NCI-H1694 (cell line): ENCODE results near the gene CDK5.

ENCODE experiments used
- DNase-seq: peaks from one replicate; lab custom pipeline; 2025; lab: John Stamatoyannopoulos, UW

CDK5 gene

DNA sequence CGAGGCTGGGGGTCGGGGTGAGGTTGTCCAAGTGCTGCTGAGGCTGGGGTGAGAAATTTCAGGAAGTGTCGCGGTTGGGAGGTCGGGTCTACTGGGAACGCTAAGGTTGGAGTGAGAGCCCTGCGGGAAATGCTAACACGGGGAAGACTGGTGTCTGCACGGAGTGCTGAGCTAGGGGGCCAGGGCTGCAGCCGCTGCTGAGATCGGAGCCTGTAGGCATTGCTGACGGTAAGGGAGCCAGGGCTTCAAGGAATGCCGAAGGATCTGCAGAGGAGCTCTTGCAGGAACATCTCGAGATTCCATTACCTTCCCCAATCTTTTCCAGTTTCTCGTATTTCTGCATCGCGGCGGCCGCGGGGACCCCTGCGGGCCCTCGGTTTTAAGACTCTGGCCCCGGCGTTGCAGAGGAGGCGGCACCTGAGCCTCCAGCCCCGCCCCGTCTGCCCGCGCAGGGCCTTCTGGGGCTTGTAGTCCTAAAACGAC is at the start of gene CDK5:
TSS of gene CDK5 (minus strand) at position 392 of the 483 bp plus-strand sequence. CDS start at position 343, 49 bp downstream.
- no peak for DNase-seq

DNA sequence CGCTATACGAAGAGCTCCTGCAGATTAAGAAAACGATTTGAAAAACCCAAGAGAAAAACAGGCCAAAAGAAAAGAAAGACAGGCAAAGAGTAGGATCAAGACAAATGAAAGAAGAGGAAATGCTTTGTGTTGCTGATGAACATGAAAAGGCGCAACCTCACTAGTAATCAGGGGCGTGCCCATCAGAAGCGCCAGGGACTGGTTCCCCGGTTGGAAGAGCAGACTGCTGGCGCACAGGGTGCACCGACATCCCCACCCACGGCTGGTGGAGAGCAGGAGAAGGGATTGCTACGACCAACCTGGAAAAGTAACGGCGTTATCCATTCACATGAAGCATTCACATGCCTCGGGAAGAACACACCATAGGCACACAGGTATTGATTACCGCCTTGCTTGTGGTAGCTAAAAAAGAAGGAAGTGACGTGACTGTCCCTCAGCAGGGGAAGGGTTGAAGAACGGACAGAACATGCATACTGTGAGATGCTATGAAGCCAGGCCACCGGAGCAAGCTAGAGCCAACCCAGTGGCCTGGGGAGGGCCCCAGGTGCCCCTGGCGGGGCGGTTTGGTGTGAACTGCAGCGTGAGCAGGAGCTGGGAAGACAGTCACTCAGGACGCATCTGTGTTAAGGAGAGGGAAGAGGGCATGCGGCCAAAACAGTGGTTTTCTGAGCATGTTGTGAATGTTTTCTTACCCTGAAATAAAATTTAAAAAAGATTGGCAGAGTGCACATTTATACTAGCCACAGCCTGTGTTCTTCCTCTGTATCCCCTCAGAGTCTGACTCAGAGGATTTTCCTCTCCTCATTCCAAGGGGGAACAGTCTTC is 46.9 kb upstream of the CDK5 start:
- DNase-seq = no peak

DNA sequence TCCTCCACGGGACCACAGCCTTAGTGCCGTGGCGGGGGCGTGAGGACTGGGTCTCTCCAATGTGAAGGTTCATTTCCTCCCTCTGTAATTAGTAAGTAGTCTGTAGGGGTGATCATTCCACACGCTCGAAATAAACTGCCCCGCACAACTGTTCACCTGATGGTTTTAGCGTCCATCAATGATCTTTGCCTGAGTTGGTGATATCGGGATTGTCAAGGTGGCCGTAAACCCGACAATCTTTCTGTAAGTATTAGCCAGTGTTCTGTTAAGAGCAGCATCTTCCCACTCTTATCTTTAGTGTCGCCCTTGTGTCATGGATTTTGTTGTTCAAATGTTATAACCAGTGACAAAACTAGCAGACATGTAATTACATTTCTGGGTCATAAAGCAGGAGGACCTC is 46.3 kb upstream of the CDK5 start:
- no peak for DNase-seq

DNA sequence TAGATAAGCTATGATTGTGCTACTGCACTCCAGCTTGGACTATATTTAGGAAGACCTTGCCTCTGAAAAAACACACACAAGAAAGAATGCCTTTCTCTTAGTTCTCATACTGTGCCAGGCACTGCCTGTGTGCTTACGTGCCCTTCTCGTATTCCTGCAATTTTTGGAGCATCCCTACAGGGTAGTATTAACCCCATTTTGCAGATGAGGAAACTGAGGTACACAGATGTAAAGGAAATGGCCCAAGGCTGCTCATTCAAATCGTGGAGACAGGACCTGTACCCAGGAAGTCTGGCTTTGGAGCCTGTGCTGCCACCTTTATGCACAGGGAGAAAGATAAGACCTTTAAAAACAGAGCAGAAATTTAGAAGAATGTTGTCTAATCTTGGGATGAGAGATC is 45.3 kb upstream of the CDK5 start:
- no peak for DNase-seq

DNA sequence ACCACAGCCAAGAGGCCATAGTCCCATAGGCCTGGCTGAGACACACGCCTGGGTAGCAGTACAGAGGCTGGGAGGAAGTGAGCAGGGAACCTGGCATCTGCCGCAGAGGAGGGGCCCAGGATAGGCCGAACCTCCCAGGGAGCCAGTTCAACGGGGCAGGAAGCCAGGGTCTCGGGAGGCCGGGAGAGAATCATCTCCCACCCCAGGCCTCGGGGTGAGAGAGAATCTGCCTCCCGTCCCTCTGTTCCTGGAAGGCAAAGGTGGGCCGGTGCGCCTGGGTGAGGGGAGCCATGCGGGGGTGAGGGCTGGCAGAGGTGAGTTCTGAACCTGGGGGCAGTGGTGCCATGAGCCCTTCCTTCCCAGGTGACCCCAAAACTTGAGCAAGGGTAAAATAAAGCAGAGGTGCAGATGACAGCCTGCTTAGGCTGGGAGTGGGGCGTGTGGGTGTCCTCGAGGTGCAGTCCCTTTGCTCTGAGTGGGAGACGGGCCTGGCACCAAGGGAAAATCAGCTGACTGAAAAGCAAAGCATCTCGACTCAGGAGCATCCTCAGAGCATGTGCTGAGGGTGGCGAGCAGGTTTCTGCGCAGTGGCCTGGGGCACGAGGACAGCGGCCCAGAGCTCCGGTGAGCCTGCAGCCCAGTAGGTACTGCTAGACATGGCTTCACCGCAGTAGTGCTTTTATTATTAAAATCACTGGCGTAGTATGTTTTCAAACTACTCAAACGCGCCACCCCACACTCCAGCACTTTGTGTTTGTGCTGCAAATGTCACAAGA is 44.1 kb upstream of the CDK5 start:
- no peak for DNase-seq

DNA sequence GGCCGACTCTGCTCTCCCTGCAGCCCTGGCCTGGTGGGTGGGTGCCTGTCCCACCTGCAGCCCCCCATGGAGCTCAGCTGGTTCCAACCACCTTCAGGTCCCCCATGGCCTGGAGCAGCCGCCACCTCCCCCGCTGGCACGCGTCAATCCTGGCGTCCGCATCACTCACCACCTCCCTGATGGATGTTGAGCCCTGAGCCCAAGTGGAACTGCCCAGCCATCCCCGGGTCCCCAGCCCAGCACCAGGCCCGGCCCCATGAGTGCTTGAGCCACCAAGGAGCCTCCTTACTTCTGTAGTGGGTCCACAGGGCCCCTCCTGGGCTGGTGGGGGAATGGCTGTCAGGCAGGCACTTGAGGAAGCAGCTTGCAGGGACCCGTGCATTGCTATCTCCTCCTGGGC is 43.2 kb upstream of the CDK5 start:
- DNase-seq = no peak

DNA sequence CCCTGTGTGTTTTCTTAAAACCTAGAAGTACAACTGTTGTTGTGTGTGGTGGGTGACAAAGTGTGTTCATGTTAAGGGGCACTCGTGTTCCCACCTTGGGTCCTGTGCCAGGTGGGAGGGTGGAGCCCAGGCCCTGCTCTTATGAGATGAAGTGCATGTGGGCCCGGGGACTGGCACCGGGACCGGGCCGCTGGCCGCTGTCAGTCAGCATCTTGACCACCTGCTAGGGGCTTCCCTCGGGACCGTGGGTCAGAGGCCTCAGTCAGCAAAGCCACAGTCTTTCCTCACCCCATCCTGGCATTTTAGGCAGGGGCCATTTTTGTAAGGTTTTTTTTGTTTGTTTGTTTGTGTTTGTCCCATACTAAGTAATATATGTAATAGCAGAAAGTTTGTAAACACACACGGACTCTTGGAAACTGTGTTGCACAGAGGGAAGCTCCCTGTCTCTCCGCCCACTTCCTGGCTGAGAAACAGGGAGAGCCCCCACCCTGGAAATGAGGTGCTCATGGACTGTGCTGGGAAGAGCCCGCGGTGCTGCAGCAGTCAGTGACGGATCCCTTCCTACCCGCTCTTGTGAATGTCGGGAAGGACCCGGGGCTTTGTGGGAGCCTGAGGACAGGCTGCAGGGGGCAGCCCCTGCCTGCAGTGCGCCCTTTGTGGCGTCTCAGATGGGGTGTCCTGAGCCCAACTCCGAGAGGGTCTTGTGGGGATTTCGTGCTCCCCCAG is 42.0 kb upstream of the CDK5 start:
- no peak for DNase-seq

DNA sequence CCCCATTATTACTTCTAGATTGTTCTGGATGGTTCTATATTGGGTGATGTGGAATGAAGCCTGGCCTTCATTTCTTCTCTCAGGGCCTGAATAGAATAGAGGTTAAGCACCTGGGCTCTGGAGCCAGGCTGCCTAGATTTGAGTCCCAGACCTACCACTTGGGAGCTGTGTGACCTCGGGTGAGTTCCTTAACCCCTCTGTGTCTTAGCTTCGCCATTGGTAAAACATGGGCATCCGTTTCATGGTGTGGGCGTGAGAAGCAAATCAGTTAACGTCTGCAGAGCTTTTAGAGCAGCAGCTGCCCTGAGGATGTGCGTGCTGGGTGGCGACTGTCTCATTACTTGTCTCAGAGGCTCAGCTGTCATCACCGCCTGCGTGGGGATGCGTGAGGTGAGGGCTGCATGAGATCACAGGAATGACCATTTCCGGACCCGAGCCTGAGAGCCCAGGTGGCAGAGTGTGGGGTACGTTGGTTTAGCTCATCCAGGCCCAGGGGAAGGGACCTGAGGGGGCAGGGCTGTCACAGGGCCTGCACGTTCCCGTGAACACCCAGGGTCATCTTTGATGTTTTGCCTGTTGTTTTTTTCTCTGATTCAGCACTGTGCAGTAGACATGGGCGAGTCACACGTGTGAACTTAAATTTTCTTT is 38.3 kb upstream of the CDK5 start:
- no peak for DNase-seq

DNA sequence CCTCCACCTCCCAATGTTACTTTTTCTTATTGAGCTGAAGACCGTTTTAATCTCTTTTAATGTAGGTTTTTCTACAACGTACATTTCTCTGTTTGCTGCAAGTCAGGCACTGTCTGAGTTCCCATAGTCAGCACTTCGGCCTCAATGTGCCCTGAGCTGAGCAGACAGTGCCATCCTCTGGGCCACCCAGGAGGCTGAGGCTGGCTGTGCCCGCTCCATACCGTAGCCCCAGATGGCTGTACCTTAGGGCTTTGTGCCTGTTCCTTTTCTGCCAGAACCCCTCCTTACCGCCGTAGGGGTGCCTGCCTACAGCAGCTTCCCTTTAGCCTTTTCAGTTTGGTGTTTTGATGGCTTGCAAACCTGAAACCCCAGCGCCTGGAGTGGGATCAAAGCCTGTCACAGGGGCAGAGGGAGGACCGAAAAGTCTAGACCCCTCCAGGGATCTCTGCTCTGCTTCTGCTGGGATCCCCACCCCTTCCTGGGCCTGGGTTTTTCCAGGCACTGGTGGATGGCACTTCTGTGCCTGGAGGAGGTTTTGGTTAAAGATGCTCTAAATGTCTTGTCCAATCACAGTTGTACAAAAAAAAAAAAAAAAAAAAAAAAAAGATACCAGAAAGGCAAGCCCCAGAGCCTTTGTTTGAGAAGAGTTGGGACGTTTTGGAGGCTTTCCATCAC is 37.6 kb upstream of the CDK5 start:
- no peak for DNase-seq

DNA sequence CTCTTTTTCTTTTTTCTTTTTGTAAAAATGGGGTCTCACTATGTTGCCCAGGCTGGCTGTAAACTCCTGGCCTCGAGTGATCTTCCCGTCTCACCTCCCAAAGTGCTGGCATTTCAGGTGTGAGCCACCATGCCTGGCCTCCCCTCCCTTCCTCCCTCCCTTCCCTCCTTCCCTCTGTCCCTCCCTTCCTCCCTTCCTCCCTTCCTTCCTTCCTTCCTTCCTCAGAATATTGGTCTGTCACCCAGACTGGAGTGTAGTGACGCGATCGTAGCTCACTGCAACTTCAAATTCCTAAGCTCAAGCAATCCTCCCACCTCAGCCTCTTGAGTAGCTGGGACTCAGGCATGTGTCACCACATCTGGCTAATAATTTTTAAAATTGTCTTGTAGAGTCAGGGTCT is 37.0 kb upstream of the CDK5 start:
- no peak for DNase-seq

DNA sequence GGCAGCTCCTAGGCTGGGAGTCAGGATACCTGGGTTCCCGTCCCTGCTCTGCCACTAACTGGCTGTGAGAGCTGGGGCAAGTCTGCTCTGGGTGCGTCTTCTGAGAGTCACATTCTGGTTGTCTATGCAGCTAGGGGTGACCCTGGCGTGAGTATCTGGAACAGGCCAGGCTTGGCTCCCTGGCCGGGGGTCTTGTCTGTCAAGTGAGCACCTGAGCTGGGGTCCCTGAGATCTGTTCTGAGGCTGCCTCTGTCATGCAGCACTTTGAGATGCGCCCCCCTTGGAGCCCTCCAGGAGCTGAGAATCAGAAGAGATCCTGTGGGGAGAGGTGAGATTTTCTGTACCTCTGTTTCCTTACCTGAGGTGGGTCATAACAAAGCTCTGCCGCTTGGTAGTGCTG is 36.1 kb upstream of the CDK5 start:
- no peak for DNase-seq

DNA sequence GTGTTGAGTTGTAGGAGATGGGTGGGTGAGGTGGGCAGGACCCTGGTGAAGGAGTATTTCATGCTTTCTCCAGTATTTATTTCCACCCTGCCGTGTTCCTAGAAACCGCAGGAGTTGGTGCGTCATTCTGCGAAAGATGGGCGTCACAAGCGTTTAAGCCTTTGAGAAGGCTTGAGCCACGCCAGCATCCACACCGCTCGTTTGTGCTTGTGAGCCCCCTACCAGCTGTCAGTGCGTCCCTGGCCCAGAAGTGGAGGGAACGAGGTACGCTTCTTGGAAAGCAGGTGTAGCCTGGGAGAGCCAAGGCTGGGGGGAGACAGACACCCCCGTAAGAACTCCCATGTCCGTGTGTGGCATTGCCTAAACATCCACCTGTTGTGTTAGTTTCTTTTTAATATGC is 34.3 kb upstream of the CDK5 start:
- no peak for DNase-seq

DNA sequence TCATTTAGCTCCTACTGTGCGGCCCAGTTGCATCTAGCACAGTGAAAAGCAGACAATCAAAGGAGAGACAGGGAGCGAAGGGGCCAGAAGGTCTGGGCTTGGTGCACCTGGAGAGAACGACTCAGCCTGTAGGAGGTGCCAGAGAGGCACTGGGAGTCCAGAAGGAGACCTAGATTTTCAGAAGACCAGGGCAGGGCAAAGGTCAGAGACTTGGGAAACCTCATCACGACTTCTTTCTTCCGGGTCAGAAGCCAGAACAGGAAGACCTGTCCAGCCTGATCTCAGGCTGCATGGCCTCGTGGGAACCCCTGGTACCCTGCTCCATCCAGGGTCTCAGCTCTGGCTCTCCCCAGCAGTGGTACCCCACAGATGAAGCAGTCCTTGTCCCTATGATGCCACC is 33.7 kb upstream of the CDK5 start:
- no peak for DNase-seq

DNA sequence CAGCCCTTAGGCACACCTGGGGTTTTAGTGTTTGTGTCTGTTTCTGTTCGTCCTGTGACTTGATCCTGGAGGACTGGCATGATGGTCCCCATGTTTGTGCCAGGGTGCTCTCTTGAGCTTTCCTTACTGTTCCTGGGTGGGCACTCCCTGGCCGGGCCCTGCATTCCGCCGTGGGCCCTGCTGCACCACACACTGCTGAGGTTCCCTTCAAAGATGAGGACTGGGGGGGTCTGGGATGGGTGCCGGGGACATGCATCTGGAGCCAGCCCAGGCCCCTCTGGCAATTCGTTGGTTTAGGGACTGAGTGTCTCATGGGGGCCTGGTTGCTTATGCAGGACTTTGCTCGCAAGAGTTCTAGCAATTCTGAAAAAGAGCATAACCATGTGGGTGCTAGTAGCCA is 33.3 kb upstream of the CDK5 start:
- no peak for DNase-seq

DNA sequence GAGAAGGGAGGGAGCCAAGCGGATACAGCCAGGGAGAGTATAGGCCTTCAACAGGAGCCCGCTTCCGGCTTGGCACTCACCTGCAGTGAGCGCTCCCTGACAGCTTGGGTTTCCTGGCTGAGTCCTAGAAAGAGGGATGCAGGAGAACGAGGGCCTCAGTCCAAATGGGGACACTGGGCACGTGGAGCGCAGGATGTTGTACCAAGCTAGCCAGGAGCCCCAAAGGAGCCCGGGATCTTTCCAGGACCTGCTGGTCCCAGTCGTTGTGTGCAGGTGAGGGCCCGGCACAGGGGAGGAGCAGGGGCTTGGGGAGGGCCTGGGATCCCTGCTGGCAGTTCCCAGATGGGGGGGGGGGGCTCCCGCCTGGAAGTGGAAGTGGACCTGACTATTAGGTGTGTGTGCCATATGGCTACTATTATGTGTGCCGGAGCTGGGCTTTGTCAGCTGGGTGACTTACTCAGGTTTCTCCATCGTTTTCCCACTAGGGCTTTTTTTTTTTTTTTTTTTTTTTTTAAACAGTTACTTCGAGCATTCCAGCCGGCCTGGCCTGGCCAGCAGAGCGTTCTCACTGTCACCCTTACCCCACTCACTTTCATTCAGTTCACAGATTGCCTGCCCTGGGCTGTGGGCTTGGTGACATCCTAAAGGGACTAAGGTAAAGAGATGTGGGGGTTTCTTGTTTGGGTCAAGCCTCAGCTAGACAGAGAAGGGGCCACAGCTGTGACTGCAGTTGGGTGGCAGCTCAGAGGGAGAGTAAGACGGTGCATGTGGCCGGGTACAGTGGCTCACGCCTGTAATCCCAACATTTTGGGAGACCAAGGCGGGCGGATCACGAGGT is 32.4 kb upstream of the CDK5 start:
- no peak for DNase-seq

DNA sequence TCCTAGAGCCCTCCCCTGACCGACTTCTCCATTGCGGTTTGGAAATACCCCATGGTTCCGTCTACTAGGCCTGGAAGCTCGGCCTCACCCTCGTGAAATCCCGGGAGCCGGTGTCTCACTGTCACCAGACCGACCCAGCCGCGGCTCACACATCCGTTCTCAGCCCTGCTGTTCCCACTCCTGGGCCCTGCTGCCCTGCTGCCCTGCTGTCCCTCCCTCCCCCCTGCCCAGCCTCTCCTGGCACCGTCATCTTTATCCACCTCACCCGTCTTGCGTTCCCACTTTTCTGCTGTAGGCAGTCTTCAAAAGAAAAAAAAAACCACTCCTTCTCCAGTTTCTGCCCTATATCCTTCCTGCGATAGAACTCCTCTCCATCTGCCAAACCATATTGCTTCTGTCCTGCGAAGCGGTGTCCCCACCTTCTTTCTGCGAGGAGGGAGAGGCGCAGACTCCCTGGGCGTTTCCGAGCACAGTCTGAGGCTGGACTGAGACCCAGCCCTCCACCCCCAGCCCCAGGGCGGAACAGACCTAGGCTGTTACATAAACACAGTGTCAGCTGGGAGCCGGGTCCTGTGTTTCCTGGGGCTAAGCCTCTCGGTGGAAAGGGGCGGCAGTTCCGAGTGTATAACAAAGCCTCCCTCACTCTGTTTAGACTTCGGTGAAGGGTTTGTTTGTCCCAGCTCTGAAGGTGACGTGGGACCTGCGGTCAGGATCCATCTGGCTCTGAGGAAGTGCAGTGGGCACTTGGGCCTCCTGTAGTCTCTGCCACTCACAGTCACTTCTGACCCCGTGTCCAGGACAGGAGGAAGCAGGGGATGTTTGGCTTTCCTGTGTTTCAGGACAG is 31.4 kb upstream of the CDK5 start:
- DNase-seq = no peak

DNA sequence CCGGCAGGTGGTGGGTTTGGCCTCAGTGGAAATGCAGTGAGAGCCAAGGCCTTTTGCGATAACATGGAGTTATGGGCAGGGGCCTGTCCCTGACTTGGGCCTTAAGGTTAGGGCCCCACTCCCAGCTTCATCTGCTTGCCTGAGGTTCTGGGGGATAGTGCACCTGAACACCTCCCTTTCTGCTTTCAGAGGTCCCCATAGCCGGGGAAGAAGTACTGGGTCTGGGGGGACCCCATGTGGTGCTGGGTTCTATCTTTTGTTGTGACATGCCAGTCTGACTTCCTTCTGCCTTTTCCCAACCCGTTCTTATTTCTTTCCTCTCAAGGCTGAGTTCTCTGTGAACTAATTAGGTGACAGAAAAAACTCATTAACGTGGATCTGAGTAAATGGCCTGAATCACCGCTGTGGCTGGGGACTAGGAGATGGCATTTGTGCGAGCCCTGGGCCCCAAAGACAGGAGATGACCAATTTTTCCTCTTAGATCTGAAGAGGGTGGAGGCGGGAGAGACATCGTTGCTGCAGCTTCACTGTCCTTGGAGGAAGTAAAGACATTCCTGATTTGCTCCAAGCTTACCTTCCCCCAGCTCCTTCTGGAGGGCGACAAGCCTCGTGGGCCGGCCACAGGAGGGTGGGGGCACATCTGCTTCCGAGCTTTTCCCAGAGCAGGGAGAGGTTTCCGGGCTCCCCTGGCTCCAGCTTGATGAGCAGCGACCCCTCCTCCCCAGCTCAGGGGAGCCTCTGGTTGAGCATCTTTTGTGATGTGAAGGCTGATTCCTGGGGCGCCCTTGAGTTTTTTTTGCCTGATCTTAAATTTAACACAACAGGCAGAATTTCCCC is 30.5 kb upstream of the CDK5 start:
- no peak for DNase-seq

DNA sequence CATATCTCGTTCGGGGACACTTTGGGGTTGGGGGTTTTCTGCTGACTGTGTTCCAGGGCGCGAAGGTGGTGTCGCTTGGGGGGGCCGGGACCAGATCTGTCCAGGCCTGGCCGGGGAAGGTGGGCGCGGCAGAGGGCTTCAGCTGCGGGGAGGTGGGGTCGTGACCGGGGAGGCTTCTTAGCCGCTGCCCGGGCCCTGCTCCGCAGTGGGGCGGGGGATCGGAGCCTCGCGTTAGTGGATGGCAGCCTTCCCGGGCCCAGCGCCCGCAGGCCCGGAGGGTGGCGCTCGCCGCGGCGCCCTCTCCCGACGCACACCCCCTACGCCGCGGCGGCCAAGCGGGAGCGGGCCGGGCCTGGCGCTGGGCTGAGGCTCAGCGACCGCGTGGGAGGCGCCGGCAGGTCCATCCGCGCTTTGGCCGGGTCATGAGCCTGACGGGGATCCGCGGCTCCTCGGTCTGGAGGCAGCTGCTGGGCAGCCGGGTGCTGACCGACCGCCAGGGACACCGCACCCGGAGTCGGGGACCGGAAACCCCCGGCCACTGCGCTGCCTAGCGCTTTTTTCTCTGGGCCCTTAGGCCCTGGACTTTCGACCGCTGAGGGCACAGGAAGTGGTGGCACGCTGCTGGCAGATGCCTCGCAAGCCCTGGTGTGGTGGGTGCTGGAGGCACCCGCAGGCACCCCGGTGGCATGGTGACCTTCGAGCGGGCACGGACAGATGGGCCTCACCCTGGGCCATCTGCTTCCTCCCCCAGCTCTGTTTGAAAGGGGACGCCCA is 29.7 kb upstream of the CDK5 start:
- peak; percentile 39 for DNase-seq
